HUDEP-2 (cell line): ENCODE results near the gene GPAM.
A peak's percentile ranks its signal among the peaks of the same experiment; 100 is the strongest.
"Not testable (repeated sequence)": the region's sequence is repeated elsewhere in the genome, so short reads cannot be mapped to it uniquely, and the experiment has no call there.

Source experiments
- DNase-seq, 76 experiments: peaks; one replicate each; lab custom pipeline; 2025; ENCODE audit not compliant: unreplicated experiment in 76 of 76; lab: John Stamatoyannopoulos, UW

The GPAM gene, protein sequence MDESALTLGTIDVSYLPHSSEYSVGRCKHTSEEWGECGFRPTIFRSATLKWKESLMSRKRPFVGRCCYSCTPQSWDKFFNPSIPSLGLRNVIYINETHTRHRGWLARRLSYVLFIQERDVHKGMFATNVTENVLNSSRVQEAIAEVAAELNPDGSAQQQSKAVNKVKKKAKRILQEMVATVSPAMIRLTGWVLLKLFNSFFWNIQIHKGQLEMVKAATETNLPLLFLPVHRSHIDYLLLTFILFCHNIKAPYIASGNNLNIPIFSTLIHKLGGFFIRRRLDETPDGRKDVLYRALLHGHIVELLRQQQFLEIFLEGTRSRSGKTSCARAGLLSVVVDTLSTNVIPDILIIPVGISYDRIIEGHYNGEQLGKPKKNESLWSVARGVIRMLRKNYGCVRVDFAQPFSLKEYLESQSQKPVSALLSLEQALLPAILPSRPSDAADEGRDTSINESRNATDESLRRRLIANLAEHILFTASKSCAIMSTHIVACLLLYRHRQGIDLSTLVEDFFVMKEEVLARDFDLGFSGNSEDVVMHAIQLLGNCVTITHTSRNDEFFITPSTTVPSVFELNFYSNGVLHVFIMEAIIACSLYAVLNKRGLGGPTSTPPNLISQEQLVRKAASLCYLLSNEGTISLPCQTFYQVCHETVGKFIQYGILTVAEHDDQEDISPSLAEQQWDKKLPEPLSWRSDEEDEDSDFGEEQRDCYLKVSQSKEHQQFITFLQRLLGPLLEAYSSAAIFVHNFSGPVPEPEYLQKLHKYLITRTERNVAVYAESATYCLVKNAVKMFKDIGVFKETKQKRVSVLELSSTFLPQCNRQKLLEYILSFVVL

DNA sequence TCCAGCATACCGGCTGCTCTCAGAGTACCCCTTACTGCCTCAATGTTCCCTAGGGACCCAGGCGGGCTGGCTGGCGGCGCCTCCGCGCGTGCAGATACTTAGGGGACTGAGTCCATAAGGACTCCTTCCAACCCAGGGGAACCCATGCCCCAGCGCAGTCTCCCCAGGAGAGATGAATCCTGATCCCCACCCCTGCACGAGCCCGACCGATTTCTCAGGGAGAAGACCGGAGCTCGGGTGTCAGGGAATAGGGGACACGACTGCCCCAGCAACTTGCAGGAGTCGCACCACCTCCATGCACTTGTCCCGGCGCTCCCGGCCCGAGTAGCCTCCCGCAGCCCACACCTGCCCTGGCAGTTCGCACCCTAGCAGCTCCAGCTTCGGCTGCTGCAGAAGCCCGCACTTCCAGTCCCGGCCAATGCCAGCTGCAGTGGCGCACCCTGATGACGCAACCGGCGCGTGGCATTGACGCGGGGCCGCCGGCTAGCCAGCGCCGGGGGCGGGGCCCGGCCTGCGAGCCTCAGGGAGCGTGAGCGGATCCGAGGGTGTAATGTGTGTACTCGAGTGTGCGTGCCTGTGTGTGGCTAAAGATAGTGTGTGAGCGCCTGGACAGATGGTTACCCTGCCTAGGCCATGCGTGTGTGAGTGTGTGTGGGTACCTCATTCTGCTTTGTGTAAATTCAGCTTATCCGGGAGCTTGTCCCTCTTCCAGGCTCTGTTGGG, at the start of gene GPAM:
TSS of gene GPAM (minus strand) at position 437 of the 723 bp plus-strand sequence. CDS start 1,981 bp downstream, outside the sequence.
- DNase-seq = peak in 75 of 76 experiments; percentile 29 to 95 (median 87)

DNA sequence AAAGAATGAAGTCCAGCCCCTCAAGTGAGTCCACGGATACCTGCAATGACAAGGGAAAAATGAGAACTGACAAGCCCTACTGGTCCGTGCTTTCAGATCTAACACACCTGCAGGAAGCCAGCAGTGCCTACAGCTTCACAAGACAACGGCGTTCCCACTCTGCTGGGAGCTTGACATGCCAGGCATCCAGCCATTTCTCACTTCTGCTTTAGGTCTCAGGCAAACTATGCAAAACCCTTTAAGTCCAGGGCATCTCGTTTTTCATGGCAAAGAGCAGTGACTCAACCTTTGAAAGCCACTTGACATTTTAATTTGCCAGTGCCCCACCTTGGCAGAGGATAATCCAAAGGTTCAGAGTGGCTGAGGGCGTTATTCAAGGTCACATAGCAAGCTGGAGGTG, 49.1 kb upstream of the GPAM start:
- DNase-seq = no peak

DNA sequence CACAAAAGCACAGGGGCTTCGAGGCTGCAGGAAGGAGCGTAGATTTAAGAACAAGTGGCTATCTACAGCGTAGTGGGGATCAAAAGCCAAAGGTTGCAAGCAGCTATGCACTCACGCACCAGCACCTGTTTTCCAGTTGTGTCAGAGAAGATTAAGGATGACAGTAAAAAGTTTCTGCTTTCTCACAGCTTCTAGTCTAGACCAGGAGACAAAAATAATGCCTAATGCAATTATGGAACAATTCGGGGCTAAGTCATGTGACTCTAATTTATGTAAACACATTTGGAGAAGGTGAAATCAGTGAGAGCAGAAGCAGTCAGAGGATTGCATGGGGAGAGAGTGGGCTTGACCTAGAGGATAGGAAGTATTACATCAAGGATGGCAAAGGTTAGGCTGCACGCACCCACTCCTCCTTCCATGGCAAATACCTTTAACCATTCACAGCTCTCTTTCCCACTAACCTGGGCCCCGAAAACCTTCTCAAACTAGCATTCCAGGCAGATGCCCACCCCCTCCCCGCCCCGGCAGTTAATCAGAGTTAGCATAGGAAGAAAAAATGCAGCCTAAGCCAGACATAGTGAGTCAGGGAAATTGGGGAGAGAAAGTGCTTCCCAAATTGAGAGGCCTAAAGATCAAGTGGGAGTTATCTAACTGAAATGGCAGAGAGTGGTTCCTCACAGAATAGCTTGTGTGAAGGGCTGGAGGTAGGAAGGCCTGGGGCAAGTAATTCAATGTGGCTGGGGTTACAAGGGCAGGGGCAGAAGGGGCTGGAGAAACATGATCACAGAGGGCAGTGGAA, 48.2 kb upstream of the GPAM start:
- no peak for DNase-seq

DNA sequence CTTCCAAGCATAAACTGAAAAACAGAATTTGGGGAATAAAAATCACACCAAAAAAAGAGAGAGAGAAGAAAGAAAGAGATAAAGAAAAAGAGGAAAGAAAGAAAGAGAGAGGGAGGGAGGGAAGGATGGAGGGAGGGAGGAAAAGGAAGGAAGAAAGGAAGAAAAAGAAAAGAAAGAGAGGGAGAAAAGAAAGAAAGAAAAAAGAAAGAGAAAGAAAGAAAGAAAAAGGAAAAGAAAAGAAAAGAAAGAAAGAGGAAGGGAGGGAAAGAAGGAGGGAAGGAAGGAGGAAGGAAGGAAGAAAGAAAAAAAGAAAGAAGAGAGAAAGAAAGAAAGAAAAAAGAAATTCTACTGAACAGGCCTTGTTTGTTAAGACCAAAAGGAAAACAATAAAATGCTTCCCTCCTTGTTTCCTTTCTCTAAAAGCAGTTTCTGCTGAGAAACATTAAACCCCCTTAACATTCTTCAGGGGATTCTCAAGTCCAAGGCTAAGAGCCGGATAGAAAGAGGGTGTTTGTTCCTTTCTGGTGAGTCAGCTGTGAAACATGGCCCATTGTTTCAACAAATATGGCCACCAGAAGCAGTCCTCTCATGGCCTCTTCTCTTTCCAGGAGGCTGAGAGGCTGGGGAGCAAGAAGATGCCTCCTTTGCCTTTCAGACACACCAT, 46.9 kb upstream of the GPAM start:
- no peak for DNase-seq

DNA sequence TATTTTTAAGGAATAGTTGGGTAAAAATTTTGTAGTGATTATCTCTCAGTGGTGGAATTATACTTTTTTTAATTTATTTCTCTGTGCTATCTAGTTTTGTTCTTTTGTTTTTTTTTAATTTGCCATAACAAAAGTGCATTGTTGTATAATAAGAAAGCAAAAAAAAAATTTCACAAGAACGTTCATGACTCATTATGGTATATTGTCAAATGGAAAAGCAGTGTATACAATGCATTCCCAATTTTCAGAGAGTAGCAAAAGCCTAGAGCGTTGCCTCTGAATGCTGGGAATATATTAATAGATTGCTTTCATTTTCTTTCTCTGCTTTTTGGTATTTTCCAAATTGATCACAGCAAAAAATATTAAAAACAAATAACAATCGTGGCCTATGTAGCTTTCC, 46.3 kb upstream of the GPAM start:
- no peak for DNase-seq

DNA sequence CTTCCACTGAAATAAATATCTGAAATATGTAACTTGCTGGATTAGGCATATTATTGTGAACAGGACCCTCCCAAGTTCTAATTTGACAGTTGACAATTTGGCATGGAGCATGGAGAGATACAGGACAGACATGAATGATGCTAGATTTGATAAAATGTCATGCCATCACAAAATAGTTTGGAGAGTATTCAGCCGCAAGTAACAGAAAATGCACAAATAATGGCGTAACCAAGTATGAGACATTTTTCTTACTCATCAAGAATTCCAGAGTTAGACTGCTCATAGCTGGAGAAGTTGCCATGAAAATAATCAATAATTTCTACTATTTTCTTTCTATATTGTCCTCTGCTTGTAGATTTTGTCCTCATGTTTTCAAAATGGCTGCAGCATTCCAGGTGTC, 45.5 kb upstream of the GPAM start:
- no peak for DNase-seq

DNA sequence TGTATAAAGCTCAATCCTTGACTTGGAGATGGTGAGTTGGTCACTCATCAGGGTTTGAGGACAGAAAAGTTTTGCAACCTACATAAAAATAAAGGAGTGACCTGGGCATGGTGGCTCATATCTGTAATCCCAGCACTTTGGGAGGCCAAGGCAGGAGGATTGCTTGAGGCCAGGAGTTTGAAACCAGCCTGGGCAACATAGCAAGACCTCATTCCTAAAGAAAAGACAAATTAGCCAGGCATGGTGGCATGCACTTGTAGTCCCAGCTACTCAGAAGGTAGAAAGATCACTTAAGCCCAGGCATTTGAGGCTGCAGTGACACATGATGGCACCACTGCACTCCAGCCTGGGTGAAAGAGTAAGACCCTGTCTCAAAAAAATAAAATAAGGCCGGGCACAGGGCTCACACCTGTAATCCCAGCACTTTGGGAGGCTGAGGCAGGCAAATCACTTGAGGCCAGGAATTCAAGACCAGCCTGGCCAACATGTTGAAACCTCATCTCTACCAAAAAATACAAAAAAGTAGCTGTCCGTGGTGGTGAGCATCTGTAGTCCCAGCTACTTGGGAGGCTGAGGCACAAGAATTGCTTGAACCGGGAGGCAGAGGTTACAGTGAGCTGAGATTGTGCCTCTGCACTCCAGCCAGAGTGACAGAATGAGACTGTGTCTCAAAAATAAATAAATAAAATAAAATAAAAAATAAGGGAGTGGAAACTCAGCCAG, 45.0 kb upstream of the GPAM start:
- DNase-seq = not testable (repeated sequence)

DNA sequence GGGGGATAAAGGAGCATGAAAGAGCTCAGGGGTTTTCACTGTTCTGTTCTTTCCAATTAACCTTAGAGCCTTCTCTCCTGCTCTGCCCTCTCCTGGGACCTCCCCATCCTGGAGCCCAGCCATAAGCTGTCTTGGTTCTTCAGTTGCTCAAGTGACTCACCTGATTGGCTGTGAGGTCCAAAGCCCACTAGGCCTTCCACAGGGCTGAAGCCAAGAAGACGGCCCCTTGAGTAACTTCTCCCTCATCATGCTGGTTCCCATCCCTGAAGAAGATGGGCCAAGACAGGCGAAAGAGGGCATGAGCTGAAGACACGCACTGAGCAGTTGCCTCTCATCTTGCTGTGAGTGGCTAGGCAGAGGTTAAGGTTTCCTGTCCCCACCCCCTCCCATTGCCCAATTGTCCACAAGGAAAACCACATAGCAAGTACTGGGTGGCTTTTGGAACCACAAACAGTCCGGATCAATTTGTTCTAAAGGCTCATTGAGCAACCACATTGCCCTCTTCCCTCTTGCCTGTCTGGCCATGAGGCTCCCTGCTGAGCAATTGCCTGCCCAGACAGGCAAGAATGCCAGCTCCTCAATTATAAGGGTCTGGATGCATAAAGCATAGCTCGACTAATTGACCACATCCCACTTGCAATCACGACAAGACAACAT, 43.9 kb upstream of the GPAM start:
- DNase-seq = no peak

DNA sequence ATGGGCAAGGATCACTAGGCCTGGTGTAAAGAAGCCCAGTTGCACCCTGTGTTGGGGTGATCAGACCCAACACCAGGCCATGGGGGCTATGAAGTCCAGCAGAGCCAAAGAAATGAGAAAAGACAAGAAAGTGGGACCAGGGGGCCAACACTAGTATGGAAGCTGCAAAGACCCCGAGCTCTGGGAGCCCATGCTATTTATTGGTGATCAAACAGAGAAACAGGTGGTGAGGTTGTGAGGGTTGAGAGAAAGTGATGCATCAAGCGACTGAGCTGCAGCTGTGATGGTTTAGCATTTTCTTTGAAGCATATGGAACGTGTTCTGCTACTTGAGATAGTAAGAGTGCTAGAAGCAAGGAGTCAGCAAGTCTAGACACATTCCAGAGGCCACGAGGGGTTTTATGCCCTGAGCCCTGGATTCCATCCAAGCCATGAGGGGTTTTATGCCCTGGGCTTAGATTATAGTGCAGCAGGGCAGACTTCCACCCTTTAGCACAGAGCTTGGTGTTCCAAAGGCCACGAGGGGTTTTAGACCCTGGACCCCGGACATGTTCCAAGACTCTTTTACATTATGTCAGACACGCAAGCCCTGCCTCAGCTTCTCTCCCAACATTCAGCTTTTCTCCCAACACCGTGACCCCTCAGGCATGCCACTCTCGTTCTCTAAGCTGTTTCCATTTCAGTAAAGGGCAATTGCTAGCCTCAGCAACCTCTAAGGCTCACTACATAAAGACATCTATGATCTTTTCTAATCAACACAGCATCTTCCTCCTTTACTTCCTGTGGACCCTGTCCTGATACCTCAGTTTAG, 43.1 kb upstream of the GPAM start:
- no peak for DNase-seq

DNA sequence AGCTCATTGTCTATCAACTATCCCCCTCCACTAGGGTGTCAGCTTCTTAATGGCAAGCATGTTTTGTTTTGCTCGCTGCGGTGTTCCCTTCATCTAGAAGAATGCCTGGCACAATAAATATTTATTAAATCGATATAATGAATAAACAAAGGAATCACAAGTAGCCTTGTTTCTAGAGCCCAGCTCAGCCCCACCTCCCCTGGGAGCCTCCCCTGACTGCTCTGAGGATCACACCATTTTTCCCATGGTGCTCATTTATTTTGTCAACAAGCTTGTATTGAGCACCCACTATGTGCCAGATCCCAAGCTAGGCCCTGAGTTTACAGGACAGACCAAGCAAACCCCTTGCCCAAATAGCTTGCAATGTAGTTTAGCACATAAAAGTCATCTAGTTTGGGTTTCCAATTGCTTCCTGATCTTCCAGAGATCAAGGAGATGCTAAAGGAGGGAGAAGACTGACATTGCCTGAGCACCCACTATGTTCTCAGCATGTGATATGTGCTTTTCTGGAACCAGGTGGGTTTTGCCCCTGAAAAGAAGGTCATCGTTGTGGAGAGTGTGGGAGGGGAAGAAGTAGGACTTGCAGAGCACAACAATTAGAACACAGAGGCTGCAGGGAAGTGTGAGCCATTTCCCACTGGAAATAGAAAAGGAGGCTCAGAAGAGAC, 42.3 kb upstream of the GPAM start:
- no peak for DNase-seq

DNA sequence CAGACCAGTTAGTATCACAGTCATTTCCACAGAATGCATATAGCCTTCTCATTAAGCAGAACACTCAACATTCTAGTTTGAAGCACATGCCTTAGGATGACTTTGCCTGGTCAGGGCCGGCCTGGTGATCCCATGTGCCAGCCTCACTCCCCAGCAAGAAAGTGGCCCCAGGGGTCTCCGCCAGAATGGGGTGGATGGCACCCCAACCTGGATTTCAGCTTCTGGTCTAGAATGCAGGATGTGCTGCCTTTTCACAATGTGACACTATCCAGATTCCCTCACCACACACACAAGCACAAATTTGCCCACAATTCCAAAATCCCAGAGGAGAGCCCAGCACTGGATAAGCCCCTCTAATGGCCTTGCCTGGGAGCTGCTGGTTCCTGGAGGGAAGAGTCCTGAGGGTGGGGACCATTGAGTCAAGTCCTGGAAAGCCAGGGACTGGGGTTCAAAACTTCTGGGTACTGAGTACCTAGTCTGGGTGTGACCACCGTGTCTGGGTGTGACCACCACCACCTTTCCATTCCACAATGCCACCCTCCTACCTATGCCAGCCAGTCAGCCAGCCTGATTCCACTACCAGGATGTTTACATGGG, 41.5 kb upstream of the GPAM start:
- no peak for DNase-seq

DNA sequence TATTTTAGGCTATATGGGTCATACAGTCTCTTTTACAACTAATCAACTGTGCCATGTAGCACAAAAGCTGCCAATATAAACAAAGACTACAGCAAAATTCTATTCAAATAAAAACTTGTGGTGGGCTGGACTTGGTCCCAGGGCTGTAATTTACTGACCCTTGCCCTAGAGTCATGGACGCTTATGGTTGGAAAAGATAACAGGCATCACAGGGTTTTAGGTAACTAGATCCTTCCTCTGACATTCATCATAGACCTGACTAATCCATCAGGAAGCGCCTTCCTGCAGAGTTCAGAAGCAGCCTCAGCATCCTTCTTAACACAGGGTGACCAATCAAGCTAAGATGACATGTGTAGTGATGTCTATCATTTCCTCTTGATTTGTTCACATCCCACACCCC, 40.2 kb upstream of the GPAM start:
- DNase-seq = no peak

DNA sequence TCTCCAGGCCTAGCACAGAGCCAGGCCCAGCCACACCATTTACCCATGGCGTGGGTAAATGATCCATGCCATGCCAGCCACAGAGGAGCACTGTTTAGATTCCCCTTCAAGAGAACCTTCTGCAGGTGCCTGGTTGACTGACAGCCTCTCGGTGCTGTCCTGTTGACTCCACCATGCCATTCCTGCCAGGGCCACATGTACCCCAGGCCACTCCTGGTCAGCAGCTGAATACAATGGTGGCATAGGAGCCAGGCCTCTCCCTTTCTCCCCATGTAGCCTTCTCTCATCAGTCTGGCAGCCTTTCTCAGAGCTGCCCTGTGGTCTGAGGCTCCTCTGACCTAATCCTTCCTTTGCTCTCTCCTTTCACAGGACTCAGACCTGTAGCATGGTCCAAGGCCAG, 39.2 kb upstream of the GPAM start:
- DNase-seq = no peak

DNA sequence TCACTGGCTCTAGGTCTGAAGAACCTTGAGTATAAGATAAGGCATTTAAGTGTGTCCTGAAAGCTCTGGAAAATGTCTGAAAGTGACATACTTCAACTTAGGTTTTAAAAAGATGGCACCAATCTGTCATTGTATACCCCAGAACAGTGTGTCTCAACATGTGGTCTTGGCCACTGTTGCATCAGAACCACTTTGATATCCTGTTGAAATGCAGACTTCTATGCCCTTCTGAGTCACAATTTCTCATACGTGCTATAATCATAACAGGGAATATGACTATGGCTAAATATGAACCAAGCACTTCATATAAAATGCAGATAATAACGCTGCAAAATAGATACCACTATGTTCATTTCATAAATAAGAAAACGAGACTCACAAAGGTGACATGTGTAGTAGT, 38.0 kb upstream of the GPAM start:
- DNase-seq = no peak

DNA sequence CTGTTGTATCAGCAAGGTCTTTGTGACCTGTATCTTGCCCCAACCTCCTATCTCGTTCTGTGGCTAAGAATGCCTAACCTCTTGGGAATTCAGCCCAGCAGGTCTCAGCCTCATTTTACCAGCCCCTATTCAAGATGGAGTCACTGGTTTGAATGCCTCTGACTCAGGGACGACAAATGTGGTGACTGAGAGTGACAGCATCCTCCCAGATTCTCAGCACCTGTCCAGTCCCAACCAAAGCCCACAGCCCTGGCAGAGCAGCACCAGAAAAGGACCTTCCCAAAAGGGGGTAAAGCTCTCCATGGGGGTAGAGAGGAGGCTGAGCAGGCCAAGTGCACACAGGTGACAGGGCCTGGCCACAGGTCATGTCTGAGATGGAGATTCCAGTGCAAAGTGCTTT, 35.4 kb upstream of the GPAM start:
- DNase-seq = no peak

DNA sequence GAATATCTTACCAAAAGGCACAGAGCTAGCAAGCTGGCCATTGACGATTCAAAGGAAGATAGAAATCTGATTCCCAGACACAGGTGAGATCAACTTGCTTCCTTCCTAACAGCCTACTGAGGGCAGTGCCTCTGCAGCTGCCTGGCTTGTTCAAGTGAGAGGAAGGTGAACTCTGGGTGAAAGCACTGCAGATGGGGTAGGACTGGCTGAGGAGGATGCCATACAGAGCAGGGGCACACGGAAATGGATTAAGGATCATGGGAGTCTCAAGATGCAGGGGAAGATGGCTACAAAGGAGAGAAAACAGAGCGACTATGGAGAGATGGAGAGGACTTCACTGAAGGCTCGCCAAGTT, 34.4 kb upstream of the GPAM start:
- DNase-seq = no peak

DNA sequence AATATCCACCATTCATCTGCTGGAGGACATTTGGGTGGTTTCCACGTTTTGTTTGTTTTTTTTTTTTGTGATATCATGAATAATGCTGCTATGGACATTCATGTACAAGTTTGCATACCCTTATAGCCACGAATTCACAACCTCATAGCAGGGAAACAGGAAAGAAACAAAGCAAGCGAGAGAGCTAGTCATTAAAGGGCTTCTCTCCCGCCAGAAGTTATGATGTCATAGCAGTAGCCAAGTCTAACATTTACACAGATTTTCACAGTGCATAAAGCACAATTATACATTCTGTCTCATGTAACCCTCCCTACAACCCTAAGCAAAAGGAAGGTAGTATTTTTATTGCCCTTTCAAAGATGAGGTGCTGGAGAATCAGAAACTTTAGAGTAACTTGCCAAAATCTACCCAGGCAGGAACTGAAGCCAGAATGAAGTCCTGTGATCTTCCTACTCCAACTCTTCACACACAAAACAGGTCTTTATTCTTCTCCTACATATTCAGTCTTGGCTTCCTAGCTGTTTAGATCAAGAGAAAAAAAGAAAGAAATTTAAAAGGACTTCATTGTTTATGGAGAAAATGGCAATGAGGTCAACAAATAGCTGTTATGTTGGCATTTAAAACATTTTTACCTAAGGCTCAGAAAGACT, 33.9 kb upstream of the GPAM start:
- no peak for DNase-seq
